ENCODE measurements around the gene MAGI3. TPM values are rescaled to one million over a fixed set of nuclear protein-coding genes. Genes with fewer than 3 reads are reported as not detected.

The MAGI3 gene
- total and polyA plus RNA-seq, 2 of the 13 experiments (the other 11 are each of a cell fraction or from before 2014, with no cell fraction given): 4.0 to 11.8 TPM

- TF ChIP-seq ZBTB40 (IDR thresholded peaks at IDR 0.05): no peak
- no peak for TF ChIP-seq ZBTB40 (CRISPR knock-in tag; IDR thresholded peaks at IDR 0.05)
- no peak for TF ChIP-seq ZNF18 (CRISPR knock-in tag; IDR thresholded peaks at IDR 0.05; ENCODE audit: insufficient replicate concordance)
- TF ChIP-seq ATRX (CRISPR knock-in tag; IDR thresholded peaks at IDR 0.05; ENCODE audit: borderline replicate concordance): no peak
- no peak for TF ChIP-seq SMYD3 (CRISPR knock-in tag; IDR thresholded peaks at IDR 0.05)
- TF ChIP-seq, protein P1, sequence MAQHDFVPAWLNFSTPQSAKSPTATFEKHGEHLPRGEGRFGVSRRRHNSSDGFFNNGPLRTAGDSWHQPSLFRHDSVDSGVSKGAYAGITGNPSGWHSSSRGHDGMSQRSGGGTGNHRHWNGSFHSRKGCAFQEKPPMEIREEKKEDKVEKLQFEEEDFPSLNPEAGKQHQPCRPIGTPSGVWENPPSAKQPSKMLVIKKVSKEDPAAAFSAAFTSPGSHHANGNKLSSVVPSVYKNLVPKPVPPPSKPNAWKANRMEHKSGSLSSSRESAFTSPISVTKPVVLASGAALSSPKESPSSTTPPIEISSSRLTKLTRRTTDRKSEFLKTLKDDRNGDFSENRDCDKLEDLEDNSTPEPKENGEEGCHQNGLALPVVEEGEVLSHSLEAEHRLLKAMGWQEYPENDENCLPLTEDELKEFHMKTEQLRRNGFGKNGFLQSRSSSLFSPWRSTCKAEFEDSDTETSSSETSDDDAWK (CRISPR knock-in tag; IDR thresholded peaks at IDR 0.05): no peak
- TF ChIP-seq, protein P2, sequence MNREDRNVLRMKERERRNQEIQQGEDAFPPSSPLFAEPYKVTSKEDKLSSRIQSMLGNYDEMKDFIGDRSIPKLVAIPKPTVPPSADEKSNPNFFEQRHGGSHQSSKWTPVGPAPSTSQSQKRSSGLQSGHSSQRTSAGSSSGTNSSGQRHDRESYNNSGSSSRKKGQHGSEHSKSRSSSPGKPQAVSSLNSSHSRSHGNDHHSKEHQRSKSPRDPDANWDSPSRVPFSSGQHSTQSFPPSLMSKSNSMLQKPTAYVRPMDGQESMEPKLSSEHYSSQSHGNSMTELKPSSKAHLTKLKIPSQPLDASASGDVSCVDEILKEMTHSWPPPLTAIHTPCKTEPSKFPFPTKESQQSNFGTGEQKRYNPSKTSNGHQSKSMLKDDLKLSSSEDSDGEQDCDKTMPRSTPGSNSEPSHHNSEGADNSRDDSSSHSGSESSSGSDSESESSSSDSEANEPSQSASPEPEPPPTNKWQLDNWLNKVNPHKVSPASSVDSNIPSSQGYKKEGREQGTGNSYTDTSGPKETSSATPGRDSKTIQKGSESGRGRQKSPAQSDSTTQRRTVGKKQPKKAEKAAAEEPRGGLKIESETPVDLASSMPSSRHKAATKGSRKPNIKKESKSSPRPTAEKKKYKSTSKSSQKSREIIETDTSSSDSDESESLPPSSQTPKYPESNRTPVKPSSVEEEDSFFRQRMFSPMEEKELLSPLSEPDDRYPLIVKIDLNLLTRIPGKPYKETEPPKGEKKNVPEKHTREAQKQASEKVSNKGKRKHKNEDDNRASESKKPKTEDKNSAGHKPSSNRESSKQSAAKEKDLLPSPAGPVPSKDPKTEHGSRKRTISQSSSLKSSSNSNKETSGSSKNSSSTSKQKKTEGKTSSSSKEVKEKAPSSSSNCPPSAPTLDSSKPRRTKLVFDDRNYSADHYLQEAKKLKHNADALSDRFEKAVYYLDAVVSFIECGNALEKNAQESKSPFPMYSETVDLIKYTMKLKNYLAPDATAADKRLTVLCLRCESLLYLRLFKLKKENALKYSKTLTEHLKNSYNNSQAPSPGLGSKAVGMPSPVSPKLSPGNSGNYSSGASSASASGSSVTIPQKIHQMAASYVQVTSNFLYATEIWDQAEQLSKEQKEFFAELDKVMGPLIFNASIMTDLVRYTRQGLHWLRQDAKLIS (CRISPR knock-in tag; IDR thresholded peaks at IDR 0.05): no peak
- no peak for TF ChIP-seq FOXM1 (CRISPR knock-in tag; IDR thresholded peaks at IDR 0.05)
- no peak for TF ChIP-seq U2AF1 (optimal IDR thresholded peaks at IDR 0.05; ENCODE audit: low read depth, low read length)
- TF ChIP-seq NRL (CRISPR knock-in tag; IDR thresholded peaks at IDR 0.05; ENCODE audit: borderline replicate concordance): no peak
- TF ChIP-seq ZNF121 (CRISPR knock-in tag; IDR thresholded peaks at IDR 0.05): no peak
- no peak for TF ChIP-seq NFKB2 (CRISPR knock-in tag; IDR thresholded peaks at IDR 0.05; ENCODE audit: borderline replicate concordance)
- TF ChIP-seq NFATC3 (CRISPR knock-in tag; IDR thresholded peaks at IDR 0.05): no peak
These were observed 1.5 kb upstream of the MAGI3 start (continued) for GRCh38 chr1:113388621-113389358.
